Panc1 (cell line): ENCODE measurements around the gene SDSL.

Source experiments
- CTCF ChIP-seq: fragments of 450-650 bp; IDR thresholded peaks from 2 replicates; pipeline ENCODE4 v1.5.1; 2017; ENCODE audit warnings: mild to moderate bottlenecking
- POLR2AphosphoS5 ChIP-seq: IDR thresholded peaks from 2 replicates; pipeline ENCODE4 v1.6.1; 2012; ENCODE audit warnings: mild to moderate bottlenecking, low read depth, low read length, moderate library complexity

- TF ChIP-seq CTCF, result no peak
- TF ChIP-seq POLR2AphosphoS5, result no peak
Observed at GRCh38 chr12:113468365-113469223, 46.4 kb downstream of the SDSL start.
